BE2C (cell line): ENCODE results near the gene ANKRD37. TPM values are rescaled to one million over a fixed set of nuclear protein-coding genes. Genes with fewer than 3 reads are reported as not detected.

ENCODE experiments used
- DNase-seq: peaks from one replicate; pipeline ENCODE4 v3.0.0-alpha.2; 2020
- H3K27me3 ChIP-seq: fragments of 250-450 bp; sonication (Bioruptor Pico); 2 replicates; pipeline ENCODE4 v1.5.1; 2020; ENCODE audit warnings: mild to moderate bottlenecking
- H3K36me3 ChIP-seq: fragments of 250-450 bp; sonication (Bioruptor Pico); 2 replicates; pipeline ENCODE4 v1.5.1; 2020; ENCODE audit warnings: mild to moderate bottlenecking
- H3K4me1 ChIP-seq: fragments of 250-450 bp; sonication (Bioruptor Pico); 2 replicates; pipeline ENCODE4 v1.5.1; 2020
- H3K4me3 ChIP-seq: 2 replicates; pipeline ENCODE4 v1.5.1; 2011; ENCODE audit warnings: low read depth, low read length
- H3K9me3 ChIP-seq: fragments of 250-450 bp; sonication (Bioruptor Pico); 2 replicates; pipeline ENCODE4 v1.5.1; 2020
- polyA plus RNA-seq: library from polyadenylated mRNA; unstranded; fragments of >200 nt; gene quantifications from one replicate; pipeline ENCODE4 v1.2.1, GENCODE V29; 2012; ENCODE audit warnings: low read depth, missing spikeins; ENCODE audit not compliant: insufficient read length, insufficient read depth
- TF ChIP-seq, protein P1 (sequence below): IDR thresholded peaks from 2 replicates; pipeline ENCODE4 v1.5.1; 2012; ENCODE audit warnings: mild to moderate bottlenecking, low read depth, low read length

The ANKRD37 gene, protein sequence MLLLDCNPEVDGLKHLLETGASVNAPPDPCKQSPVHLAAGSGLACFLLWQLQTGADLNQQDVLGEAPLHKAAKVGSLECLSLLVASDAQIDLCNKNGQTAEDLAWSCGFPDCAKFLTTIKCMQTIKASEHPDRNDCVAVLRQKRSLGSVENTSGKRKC
- polyA plus RNA-seq = 2.9 TPM

DNA sequence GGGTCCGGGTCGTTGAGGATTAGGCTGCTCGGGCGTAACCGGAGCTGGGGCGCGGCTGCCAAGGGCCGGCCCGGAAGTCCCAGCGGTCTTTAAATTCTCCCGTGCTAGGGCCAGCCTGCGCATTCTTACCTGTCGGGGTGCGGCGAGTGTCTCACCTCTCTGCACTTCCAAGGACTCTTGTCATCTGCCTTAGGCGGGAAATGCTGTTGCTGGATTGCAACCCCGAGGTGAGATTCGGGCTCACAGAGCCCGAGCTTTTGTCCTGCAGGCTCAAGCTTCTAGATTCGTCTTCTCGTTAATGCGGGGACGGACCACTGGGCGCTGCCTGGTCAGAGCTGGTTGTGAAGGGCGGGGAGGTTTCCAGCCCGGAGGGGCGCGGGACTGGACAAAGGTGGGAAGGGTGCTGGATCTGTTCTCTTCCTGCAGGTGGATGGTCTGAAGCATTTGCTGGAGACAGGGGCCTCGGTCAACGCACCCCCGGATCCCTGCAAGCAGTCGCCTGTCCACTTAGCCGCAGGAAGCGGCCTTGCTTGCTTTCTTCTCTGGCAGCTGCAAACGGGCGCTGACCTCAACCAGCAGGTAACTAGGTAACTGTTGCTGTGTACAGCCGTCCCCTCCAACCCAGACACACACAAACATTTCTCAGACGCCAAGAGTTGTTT, at the start of gene ANKRD37:
ANKRD37 (plus strand) TSS at position 118 of the 662 bp plus-strand sequence; CDS start at position 201, 83 bp downstream.
- TF ChIP-seq, protein P1, sequence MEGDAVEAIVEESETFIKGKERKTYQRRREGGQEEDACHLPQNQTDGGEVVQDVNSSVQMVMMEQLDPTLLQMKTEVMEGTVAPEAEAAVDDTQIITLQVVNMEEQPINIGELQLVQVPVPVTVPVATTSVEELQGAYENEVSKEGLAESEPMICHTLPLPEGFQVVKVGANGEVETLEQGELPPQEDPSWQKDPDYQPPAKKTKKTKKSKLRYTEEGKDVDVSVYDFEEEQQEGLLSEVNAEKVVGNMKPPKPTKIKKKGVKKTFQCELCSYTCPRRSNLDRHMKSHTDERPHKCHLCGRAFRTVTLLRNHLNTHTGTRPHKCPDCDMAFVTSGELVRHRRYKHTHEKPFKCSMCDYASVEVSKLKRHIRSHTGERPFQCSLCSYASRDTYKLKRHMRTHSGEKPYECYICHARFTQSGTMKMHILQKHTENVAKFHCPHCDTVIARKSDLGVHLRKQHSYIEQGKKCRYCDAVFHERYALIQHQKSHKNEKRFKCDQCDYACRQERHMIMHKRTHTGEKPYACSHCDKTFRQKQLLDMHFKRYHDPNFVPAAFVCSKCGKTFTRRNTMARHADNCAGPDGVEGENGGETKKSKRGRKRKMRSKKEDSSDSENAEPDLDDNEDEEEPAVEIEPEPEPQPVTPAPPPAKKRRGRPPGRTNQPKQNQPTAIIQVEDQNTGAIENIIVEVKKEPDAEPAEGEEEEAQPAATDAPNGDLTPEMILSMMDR = no peak
- no peaks in the 10 kb centered on the region for H3K27me3 ChIP-seq

DNA sequence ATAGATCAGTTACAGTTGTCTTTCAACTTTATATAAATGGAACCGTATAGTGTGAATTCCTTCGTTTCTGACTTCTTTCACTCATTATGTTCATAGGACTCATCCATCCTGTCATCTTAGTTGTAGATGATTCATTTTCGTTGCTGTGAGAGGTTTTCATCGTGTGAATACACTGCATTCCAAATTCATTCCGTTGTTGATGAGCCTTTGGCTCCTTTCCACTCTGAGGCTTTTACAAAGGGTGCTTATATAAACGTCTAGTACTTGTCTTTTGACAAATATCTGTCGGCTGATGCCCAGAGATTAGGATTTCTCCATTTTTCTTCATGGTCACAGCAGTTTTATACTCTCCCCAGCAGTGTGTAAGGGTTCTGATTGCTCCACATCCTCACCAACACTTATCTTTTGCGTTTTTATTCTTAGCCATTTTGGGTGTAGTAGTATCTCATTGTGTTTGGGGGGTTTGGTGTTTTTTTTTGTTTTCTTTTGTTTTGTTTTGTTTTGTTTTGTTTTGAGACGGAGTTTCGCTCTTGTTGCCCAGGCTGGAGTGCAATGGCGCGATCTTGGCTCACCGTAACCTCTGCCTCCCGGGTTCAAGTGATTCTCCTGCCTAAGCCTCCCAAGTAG, 49.6 kb upstream of the ANKRD37 start:
- no peaks in the 10 kb centered on the region for H3K27me3 ChIP-seq
- no peak for DNase-seq
- H3K4me3 ChIP-seq = no peak overlapping the region
- TF ChIP-seq, protein P1 = no peak
- H3K9me3 ChIP-seq = no peaks in the 10 kb centered on the region
- H3K4me1 ChIP-seq = peaks cover 10% of the 10 kb centered on the region; the same call in 1 of the 2 replicates
- no peaks in the 10 kb centered on the region for H3K36me3 ChIP-seq

More for the DNA sequence above, at the start of gene ANKRD37:
- no peaks in the 10 kb centered on the region; the same call in 1 of the 2 replicates for H3K36me3 ChIP-seq
- no peaks in the 10 kb centered on the region for H3K4me1 ChIP-seq
- H3K9me3 ChIP-seq = no peaks in the 10 kb centered on the region
- H3K4me3 ChIP-seq = peak within 1 kb of the TSS; percentile 62
- no peak for DNase-seq

DNA sequence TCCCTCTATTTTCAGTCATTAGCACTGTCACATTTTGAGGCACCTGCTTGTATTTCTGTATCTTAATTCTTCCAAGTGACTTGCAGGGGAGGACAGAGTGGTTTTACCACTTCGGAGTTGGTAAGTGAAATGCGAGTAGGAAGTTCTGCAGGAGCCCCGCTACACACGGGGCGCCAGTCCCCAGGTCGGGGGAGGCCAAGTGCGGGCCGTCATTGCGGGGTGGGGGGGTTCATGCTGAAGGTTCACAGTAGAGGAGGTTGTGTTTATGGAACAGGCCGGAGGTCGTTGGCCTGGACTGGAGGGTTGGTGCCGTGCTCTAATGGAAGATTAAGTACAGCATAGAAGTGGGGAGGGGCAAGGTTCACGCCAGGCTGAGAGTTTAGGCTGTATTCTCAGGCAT, 45.0 kb upstream of the ANKRD37 start:
- Histone ChIP-seq H3K9me3 (no peaks in the 10 kb centered on the region), H3K4me3 (no peak overlapping the region), H3K27me3 (no peaks in the 10 kb centered on the region), H3K4me1 (no peaks in the 10 kb centered on the region), H3K36me3 (no peaks in the 10 kb centered on the region)
- DNase-seq = no peak
- TF ChIP-seq, protein P1 = no peak

DNA sequence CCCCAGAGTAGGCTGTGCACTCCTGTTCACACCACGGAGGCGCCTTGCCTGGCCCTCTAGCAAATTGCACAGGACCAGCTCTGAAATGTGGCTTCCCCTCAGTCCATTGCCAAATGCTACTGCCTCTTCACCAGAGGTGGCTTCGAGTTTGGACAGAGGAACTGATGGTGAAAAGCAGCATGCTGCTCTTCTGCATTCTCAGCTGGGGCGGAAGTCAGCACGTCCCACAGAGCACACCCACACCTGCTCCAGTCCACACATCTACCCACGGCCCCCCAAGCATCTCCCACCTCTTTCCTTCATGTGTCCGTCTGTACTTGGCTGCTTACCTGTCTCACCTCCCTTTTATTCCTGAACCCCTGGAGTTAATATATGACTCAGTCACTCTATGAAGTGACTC, 44.4 kb upstream of the ANKRD37 start:
- no peaks in the 10 kb centered on the region for H3K27me3 ChIP-seq
- TF ChIP-seq, protein P1 = no peak

DNA sequence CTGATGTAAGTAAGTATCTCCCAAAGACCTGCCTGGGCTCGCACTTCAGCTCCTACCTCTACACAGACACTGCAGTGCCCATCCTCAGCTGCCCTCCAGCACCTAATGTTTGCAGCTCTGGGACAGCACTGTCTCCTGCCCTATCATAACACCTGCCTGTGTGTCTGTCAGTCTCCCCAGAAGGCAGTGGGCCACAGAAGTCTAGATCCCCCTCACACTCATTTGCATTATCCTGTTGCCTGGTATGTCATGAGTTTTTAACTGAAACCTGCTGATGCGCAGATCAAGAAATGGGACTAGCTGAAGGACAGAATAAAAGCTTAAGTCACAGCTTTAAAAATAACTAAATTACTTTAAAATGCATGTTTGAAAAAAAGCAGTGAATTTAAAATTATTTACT, 43.9 kb upstream of the ANKRD37 start:
- no peaks in the 10 kb centered on the region for H3K9me3 ChIP-seq
- H3K4me1 ChIP-seq = no peaks in the 10 kb centered on the region
- no peak for DNase-seq
- H3K27me3 ChIP-seq = no peaks in the 10 kb centered on the region
- TF ChIP-seq, protein P1 = no peak
- H3K36me3 ChIP-seq = no peaks in the 10 kb centered on the region
- no peak overlapping the region for H3K4me3 ChIP-seq

More for the DNA sequence above, 44.4 kb upstream of the ANKRD37 start:
- DNase-seq = no peak
- H3K36me3 ChIP-seq = no peaks in the 10 kb centered on the region
- no peak overlapping the region for H3K4me3 ChIP-seq
- no peaks in the 10 kb centered on the region for H3K4me1 ChIP-seq
- H3K9me3 ChIP-seq = no peaks in the 10 kb centered on the region

DNA sequence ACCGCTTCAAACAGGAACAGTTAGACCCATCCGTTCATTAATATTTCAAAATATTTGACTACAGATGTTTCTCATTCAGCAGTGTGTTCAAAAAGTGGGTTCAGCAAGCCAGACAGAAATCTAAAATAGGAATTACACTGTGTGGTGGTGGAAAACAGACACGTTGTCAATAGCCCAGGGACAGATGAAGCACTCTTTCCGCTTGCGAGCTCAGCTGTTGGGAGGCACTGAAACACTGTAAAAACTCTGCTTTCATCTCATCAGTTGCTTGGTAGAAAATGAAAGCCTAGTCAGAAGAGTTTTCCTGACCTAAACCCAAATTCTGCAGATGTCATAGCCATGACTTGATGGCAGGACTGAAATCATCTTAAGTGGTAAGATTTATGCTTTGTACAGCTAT, 39.4 kb upstream of the ANKRD37 start:
- H3K27me3 ChIP-seq = no peaks in the 10 kb centered on the region
- TF ChIP-seq, protein P1 = no peak
- no peaks in the 10 kb centered on the region for H3K36me3 ChIP-seq
- H3K4me1 ChIP-seq = peaks cover 9% of the 10 kb centered on the region
- DNase-seq = no peak
- no peaks in the 10 kb centered on the region for H3K9me3 ChIP-seq
- H3K4me3 ChIP-seq = no peak overlapping the region
